Panc1 (cell line): Measurements from ENCODE around the gene DCAF5.

ENCODE experiments used
- CTCF ChIP-seq: fragments of 450-650 bp; IDR thresholded peaks from 2 replicates; pipeline ENCODE4 v1.5.1; 2017; ENCODE audit warnings: mild to moderate bottlenecking
- POLR2AphosphoS5 ChIP-seq: IDR thresholded peaks from 2 replicates; pipeline ENCODE4 v1.6.1; 2012; ENCODE audit warnings: mild to moderate bottlenecking, low read depth, low read length, moderate library complexity
- REST ChIP-seq, 2 experiments: IDR thresholded peaks; 2 replicates each; pipeline ENCODE4 v1.6.1; 2011 to 2012; ENCODE audit warnings: low read depth in 2 of 2, control low read depth in 1 of 2, low read length in 1 of 2, mild to moderate bottlenecking in 1 of 2, moderate library complexity in 1 of 2; ENCODE audit not compliant: insufficient read depth in 1 of 2
- SIN3A ChIP-seq: IDR thresholded peaks from 2 replicates; pipeline ENCODE4 v1.6.1; 2012; ENCODE audit warnings: low read depth, mild to moderate bottlenecking, low read length, moderate library complexity, borderline replicate concordance; ENCODE audit not compliant: insufficient read depth

- TF ChIP-seq CTCF (no peak), REST (IDR thresholded peaks at IDR 0.05; ENCODE audit: insufficient read depth in 1 of 2, low read depth in 2 of 2, low read length in 1 of 2) (no peak), POLR2AphosphoS5 (no peak), SIN3A (no peak)
Observed at GRCh38 chr14:69086537-69086936, 66.4 kb downstream of the DCAF5 start.
